HUES48 (cell line): ENCODE data around the gene SYT9.

Experiments used
- H3K27ac ChIP-seq: one replicate; pipeline ENCODE4 v1.7.0; 2013; ENCODE audit warnings: low read depth, low read length, inconsistent platforms
- H3K27me3 ChIP-seq: 2 replicates; pipeline ENCODE4 v1.6.1; 2013; ENCODE audit warnings: mild to moderate bottlenecking, low read length; ENCODE audit not compliant: control insufficient read depth, insufficient read depth
- H3K36me3 ChIP-seq: 2 replicates; pipeline ENCODE4 v1.6.1; 2013; ENCODE audit warnings: low read length; ENCODE audit not compliant: control insufficient read depth, insufficient read depth
- H3K4me1 ChIP-seq: 2 replicates; pipeline ENCODE4 v1.6.1; 2013; ENCODE audit warnings: mild to moderate bottlenecking, low read length; ENCODE audit not compliant: control insufficient read depth, insufficient read depth
- H3K4me3 ChIP-seq: 2 replicates; pipeline ENCODE4 v1.5.1; 2013; ENCODE audit warnings: mild to moderate bottlenecking, low read depth, low read length
- H3K9ac ChIP-seq: 2 replicates; pipeline ENCODE4 v1.6.1; 2013; ENCODE audit warnings: mild to moderate bottlenecking, low read depth, low read length, moderate library complexity
- H3K9me3 ChIP-seq: 2 replicates; pipeline ENCODE4 v1.6.1; 2013; ENCODE audit warnings: low read length; ENCODE audit not compliant: control insufficient read depth, insufficient read depth

The SYT9 gene

DNA sequence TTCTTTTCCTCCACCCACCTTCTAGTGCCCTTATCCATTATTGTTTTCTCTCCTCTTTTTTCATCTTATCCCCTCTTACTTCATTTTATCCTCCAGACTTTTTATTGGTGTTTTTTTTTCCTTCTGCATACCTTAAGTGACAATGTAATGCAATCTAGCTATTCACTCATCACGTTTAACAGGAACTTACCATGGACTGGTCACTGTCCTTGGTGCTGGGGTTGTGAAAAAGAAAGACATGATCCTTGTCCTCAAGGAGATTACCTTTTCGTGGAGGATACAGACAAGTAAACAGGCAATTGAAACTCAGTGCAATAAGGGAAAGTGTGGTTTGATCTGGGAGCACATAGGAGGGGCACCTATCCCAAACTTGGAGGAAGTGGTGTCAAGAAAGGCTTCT is 20.7 kb downstream of the SYT9 start:
- no peak overlapping the region for H3K4me3 ChIP-seq
- no peaks in the 10 kb centered on the region for H3K27me3 ChIP-seq
- no peak overlapping the region for H3K9ac ChIP-seq

DNA sequence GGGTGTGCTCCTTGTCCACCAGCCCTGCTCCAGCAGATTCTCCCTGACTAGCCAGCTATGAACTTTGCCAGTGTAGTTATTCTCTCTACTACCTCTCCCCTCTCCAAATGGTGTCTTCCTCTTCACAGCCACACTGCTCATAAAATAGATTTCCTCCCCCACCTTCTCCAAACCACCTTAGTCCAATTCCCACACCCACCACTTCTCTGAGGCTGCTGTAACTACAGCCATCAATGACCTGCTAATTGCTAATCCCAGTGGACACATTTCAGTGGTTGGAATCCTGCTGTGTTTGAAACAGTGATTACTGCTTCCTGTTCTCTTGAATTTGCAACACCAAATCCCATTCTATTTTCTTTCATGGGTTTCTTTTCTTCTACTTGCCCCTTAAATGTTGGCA is 23.4 kb downstream of the SYT9 start:
- no peak overlapping the region for H3K4me3 ChIP-seq
- H3K4me1 ChIP-seq, result no peaks in the 10 kb centered on the region
- H3K36me3 ChIP-seq, result no peaks in the 10 kb centered on the region
- H3K27ac ChIP-seq, result no peak overlapping the region
- H3K27me3 ChIP-seq, result no peaks in the 10 kb centered on the region
- H3K9ac ChIP-seq, result no peak overlapping the region
- H3K9me3 ChIP-seq, result no peaks in the 10 kb centered on the region

More for the DNA sequence above, 20.7 kb downstream of the SYT9 start:
- Histone ChIP-seq H3K27ac (no peak overlapping the region), H3K4me1 (no peaks in the 10 kb centered on the region), H3K9me3 (no peaks in the 10 kb centered on the region), H3K36me3 (no peaks in the 10 kb centered on the region)

DNA sequence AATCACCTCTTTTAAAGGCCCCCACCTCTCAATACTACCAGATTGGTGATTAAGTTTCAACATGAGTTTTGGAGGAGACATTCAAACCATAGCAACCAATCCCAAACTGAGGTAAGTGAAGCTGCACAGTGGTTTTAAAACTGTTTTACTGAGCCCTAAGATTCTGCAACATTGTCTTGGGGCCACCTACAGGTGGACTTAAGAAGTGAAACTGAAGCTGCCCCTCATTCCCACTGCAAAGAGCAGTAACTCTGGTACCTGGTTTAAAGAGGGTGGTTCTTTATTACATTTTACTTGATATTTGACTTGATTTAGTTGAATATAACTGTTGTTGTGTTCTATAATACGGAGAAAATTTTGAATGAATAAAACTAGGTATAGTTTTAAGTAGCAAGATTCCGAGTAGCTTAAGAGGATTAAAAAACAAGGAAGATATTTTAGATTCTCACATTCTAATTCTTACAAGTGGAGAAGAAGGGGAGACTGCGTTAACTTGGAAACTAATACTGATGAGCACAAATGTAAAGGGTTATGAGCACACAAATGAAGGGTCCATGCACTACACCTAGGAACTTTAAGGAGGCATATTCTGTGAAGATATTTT is 26.7 kb downstream of the SYT9 start:
- H3K27me3 ChIP-seq, result no peaks in the 10 kb centered on the region
- no peaks in the 10 kb centered on the region; the same call in 1 of the 2 replicates for H3K4me1 ChIP-seq
- no peaks in the 10 kb centered on the region for H3K36me3 ChIP-seq
- no peak overlapping the region for H3K9ac ChIP-seq
- H3K4me3 ChIP-seq, result no peak overlapping the region
- H3K9me3 ChIP-seq, result no peaks in the 10 kb centered on the region
- no peak overlapping the region for H3K27ac ChIP-seq

DNA sequence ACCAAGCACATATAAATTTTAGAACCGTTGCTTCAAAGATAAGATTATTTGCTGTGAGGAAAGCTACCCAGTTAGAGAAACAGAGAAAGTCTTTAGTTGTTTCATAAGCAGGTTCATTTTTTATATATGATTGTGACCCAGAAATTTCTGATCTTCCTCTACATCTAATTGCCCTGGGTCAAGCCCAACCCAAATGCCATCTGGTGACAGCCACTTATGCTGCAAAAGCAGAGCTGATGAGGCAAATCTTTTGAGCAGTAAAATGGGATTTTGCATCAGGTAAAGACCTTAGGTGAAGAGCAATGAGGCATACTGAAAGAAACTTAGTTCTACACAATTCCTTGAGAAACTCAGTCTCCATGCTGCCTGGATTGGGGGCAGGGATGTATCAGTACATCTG is 28.0 kb downstream of the SYT9 start:
- Histone ChIP-seq H3K9me3 (no peaks in the 10 kb centered on the region), H3K36me3 (no peaks in the 10 kb centered on the region), H3K27me3 (no peaks in the 10 kb centered on the region), H3K4me1 (no peaks in the 10 kb centered on the region; the same call in 1 of the 2 replicates), H3K9ac (no peak overlapping the region), H3K27ac (no peak overlapping the region), H3K4me3 (no peak overlapping the region)

DNA sequence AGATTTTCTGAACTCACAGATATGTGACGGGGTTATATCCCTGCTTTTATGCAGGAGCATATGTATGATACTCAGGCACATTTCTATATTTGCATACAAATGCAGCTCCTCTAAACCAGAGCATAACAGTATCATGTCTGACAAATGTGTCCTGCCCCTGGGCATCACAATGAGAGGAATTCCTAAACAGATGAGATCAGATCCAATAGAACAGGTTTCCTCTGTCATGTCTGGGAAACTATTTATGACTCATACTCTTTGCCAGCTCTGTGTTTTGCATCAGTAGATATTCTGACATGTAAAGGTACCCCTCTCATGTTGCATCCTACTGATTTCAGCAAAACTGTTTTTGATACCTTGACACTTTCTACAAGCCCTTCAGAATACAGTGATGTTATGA is 29.4 kb downstream of the SYT9 start:
- Histone ChIP-seq H3K9me3 (peaks cover 5% of the 10 kb centered on the region), H3K27ac (peak overlapping the region; percentile 61), H3K4me1 (no peaks in the 10 kb centered on the region; the same call in 1 of the 2 replicates), H3K36me3 (no peaks in the 10 kb centered on the region), H3K4me3 (no peak overlapping the region), H3K9ac (no peak overlapping the region), H3K27me3 (no peaks in the 10 kb centered on the region)

DNA sequence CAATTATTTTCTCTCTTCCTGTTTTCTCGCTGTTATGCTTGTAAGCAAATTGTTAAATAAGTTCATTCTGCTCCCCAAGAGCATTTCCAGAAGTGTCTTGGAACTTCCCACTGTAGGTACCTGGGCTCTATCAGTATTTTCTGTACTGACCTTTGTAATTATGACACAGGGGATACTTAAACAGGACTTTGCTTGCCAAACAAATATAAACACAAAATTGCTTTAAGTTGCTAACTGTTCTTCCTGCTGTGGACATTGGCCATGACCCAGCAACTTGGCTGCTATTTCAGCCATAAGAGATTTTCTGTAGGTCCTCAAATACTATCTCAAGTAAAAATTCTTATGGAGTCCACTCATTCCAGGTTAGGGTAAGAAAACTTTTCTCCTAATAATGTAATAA is 30.1 kb downstream of the SYT9 start:
- Histone ChIP-seq H3K27ac (no peak overlapping the region), H3K9me3 (peaks cover 9% of the 10 kb centered on the region), H3K4me1 (no peaks in the 10 kb centered on the region; the same call in 1 of the 2 replicates), H3K27me3 (no peaks in the 10 kb centered on the region), H3K36me3 (no peaks in the 10 kb centered on the region), H3K4me3 (no peak overlapping the region), H3K9ac (no peak overlapping the region)

DNA sequence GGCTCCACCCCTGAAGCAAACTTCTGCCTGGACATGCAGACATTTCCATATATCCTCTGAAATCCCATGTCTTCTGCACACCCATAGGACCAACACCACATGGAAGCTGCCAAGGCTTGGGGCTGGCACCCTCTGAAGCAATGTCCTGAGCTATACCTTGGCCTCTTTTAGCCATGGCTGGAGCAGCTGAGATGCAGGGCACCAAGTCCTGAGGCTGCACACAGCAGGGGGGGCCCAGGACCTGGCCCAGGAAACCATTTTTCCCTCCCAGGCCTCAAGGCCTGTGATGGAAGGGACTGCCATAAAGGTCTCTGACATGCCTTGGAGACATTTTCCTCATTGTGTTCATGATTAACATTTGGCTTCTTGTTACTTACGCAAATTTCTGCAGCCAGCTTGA is 34.5 kb downstream of the SYT9 start:
- H3K4me1 ChIP-seq, result 0 out of 2 replicates have a peak, but pooled peaks cover under 1% of the 10 kb centered on the region
- no peak overlapping the region for H3K9ac ChIP-seq
- no peak overlapping the region for H3K27ac ChIP-seq
- H3K27me3 ChIP-seq, result no peaks in the 10 kb centered on the region
- H3K36me3 ChIP-seq, result no peaks in the 10 kb centered on the region
- peaks cover 9% of the 10 kb centered on the region for H3K9me3 ChIP-seq
- H3K4me3 ChIP-seq, result no peak overlapping the region

DNA sequence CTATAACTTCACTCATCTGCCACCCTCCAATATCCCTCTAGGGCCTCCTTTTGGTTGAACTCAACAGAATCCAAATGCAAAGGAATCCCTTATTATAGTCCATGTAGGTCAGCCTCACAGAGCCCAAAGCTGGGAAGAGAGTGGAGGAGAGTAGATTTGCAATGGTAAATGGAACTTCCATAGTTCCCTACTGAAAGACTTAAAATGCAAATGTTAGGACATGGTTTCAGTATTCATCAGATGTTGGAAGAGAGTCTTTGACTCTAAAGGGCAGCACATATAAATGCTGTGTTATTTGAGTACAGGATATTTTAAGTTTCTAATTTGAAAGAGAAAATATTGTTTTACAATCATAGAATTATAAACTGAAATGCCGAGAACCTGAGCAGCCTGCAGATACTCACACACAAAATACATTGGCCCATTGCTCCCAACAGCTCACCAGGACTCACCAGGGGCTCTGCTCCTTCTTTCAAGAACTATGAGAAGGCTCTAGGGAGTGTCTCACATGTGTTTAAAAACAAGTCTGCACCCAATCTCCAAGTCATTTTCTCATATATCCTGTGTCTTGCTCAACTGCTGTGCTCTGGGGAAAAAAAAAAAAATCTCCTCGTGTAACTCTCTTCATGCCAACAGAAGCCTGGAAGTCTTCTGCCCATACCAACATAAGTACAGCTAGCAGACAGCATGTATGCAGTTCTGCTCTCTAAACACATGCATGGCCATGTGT is 39.6 kb downstream of the SYT9 start:
- Histone ChIP-seq H3K4me1 (0 out of 2 replicates have a peak, but pooled peaks cover 2% of the 10 kb centered on the region), H3K27me3 (no peaks in the 10 kb centered on the region), H3K36me3 (no peaks in the 10 kb centered on the region), H3K27ac (no peak overlapping the region), H3K9ac (no peak overlapping the region), H3K9me3 (peaks cover 2% of the 10 kb centered on the region; the same call in 1 of the 2 replicates), H3K4me3 (no peak overlapping the region)

DNA sequence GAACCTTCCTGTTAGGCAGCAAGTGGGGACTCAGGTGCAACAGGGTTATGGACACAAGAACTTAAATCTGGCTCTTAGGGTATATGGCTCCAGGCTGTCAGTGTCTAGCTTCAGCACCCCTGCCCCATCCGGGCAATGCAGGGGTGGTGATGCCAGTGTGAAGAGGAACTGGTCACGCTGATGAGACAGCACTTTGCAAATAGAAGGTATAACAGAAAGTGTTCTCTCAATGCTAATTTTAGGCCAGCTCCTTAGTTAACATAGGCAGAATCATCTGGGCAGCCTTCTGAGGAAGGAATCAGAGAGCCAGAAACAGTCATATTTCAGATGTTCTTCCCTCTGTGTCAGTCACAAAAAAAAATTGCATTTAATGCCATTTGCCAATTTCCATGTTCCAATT is 41.2 kb downstream of the SYT9 start:
- no peak overlapping the region for H3K27ac ChIP-seq
- H3K4me3 ChIP-seq, result no peak overlapping the region
- H3K36me3 ChIP-seq, result no peaks in the 10 kb centered on the region
- no peaks in the 10 kb centered on the region for H3K9me3 ChIP-seq
- no peak overlapping the region for H3K9ac ChIP-seq
- H3K4me1 ChIP-seq, result 0 out of 2 replicates have a peak, but pooled peaks cover 2% of the 10 kb centered on the region
- no peaks in the 10 kb centered on the region for H3K27me3 ChIP-seq

DNA sequence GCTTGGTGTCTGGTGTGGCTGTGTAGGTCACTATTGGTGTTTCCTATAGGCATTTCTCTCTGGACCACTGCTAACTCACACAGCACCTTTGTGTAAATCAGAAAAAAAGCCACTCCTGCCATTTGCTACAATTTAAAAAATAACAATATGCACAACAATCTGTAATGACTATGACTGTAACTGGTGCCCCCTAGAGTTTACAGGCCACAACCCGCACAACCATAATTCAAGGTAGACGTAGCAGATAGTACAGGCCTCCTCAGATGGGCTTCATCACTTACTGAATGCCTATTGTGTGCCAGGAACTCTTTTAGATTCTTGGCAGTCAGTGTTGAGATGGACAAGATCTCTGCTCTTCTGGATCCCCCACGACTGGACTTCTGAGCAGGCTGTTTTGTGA is 47.7 kb downstream of the SYT9 start:
- H3K27me3 ChIP-seq, result no peaks in the 10 kb centered on the region
- no peaks in the 10 kb centered on the region for H3K36me3 ChIP-seq
- no peak overlapping the region for H3K27ac ChIP-seq
- no peak overlapping the region for H3K9ac ChIP-seq
- H3K4me1 ChIP-seq, result no peaks in the 10 kb centered on the region
- no peak overlapping the region for H3K4me3 ChIP-seq
- H3K9me3 ChIP-seq, result no peaks in the 10 kb centered on the region

DNA sequence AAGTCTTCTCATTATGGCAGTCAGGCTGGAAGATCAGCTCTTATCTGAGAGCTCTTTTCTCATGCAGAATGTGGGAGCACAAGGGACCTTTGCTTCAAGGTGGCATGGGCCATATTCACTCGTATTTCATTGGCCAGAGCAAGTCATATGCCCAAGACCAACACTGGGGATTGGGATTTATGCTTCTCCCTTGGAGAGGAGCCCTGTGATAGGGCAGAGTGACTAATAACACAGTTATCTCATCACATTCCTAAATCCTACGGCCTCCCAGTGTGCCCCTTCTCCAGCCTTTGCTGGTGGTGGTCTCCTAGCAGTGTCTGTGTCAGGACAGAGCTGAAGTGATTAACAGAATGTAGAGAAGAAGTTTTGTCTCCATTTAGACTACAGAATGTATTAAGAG is 48.6 kb downstream of the SYT9 start:
- Histone ChIP-seq H3K9me3 (no peaks in the 10 kb centered on the region), H3K27ac (no peak overlapping the region), H3K4me3 (no peak overlapping the region), H3K27me3 (no peaks in the 10 kb centered on the region), H3K36me3 (no peaks in the 10 kb centered on the region), H3K9ac (no peak overlapping the region), H3K4me1 (no peaks in the 10 kb centered on the region)
